ENCODE data around the gene LRRC61. TPM values are rescaled to one million over a fixed set of nuclear protein-coding genes. Genes with fewer than 3 reads are reported as not detected.
"Not testable (repeated sequence)": the region's sequence is repeated elsewhere in the genome, so short reads cannot be mapped to it uniquely, and the experiment has no call there.

Gene LRRC61
- total RNA-seq, 8 experiments from 2014 or later: 0.22 to 8.6 (median 1.3) TPM; not detected in 1

GRCh38 chr7:150312649-150313366, 10.3 kb upstream of the LRRC61 start:
- H3K4me1 ChIP-seq (replicated peaks in 1 of 2); ATAC-seq (replicated peaks in 6 of 8); H3K4me3 ChIP-seq; in situ Hi-C loops (cut with MboI; ENCODE audit: low pct_unique_long_range_greater_than_20kb in 2 of 9, low sequenced_read_pairs in 9 of 9, unreplicated experiment in 9 of 9); H3K27ac ChIP-seq: not testable (repeated sequence)
- WGBS, 10 experiments: 41 to 100% (median 87%) methylated on average over 2 to 7 of the region's 7 CpGs; no CpG with 5 or more reads in 1 of the 10 experiments

DNA sequence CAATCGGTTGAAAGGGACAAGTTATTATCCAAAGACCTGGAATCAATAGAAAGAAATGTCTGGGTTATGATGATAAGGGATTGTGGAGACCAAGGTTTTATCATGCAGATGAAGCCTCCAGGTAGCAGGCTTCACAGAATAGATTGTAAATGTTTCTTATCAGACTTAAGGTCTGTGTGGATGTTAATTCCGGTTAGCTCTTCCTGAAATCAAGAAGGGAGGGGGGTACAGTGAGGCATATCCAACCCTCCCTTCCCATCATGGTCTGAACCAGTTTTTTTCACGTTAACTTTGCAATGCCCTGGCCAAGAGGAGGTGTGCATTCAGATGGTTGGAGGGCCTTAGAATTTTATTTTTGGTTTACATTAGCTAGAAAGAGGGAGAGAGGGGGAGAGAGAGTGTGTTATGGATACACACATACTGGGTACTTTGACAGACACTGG, 9.8 kb upstream of the LRRC61 start:
- no peak overlapping the region for H3K4me3 ChIP-seq
- 0 to 83% (median 56%) methylated on average over 1 to 2 of the region's 3 CpGs; no CpG with 5 or more reads in 2 of the 10 experiments for WGBS, 10 experiments
- no peaks in the 10 kb centered on the region for H3K4me1 ChIP-seq (replicated peaks in 1 of 2)
- ATAC-seq (replicated peaks in 6 of 8): no peak
- H3K27ac ChIP-seq: no peak overlapping the region
- in situ Hi-C loops (cut with MboI; ENCODE audit: low pct_unique_long_range_greater_than_20kb in 2 of 9, low sequenced_read_pairs in 9 of 9, unreplicated experiment in 9 of 9): no loop called here

GRCh38 chr7:150313870-150314269, 9.3 kb upstream of the LRRC61 start:
- in situ Hi-C loops (cut with MboI; ENCODE audit: low pct_unique_long_range_greater_than_20kb in 2 of 9, low sequenced_read_pairs in 9 of 9, unreplicated experiment in 9 of 9): no loop called here
- H3K27ac ChIP-seq: no peak overlapping the region
- H3K4me1 ChIP-seq (replicated peaks in 1 of 2): no peaks in the 10 kb centered on the region
- ATAC-seq (replicated peaks in 6 of 8): no peak
- 0 to 82% (median 61%) methylated on average over 1 to 5 of the region's 6 CpGs; no CpG with 5 or more reads in 4 of the 10 experiments for WGBS, 10 experiments
- no peak overlapping the region for H3K4me3 ChIP-seq

DNA sequence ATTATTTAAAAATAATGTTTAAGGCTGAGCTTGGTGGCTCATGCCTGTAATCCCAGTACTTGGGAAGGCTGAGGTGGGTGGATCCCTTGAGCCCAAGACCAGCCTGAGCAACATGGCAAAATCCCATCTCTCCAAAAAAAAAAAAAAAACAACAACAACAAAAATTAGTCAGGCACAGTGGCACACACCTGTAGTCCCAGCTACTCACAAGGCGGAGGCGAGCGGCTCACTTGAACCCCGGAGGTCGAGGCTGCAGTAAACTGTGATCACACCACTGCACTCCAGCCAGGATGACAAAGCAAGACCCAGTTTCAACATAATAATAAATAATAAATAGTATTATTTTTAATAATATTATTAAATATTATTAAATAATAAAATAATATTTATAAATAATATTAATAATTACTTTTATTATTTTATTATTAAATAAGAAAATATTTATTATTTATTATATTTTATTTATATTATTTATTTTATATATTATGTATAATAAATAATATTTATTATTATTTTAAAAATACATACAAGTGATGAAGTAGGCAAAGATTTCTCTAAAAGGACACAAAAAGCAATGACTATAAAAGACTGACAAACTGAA, 8.4 kb upstream of the LRRC61 start:
- WGBS, 10 experiments: 40 to 100% (median 92%) methylated on average over 1 to 5 of the region's 5 CpGs; no CpG with 5 or more reads in 1 of the 10 experiments
- ATAC-seq (replicated peaks in 6 of 8): no peak
- Histone ChIP-seq H3K4me1 (replicated peaks in 1 of 2) (no peaks in the 10 kb centered on the region), H3K27ac (no peak overlapping the region), H3K4me3 (no peak overlapping the region)
- in situ Hi-C loops (cut with MboI; ENCODE audit: low pct_unique_long_range_greater_than_20kb in 2 of 9, low sequenced_read_pairs in 9 of 9, unreplicated experiment in 9 of 9): no loop called here

DNA sequence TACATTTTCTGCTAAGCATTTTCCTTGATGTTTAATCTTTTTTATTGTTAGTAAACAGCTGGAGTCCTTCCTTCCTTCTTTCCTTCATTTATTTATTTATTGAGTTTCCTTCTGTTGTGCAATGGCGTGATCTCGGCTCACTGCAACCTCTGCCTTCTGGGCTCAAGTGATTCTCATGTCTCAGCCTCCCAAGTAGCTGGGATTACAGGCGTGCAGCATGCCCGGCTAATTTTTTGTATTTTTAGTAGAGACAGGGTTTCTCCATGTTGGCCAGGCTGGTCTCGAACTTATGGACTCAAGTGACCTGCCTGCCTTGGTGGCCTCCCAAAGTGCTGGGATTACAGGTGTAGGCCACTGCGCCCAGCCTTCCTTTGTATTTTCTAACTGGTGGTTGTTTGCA, 6.2 kb upstream of the LRRC61 start:
- H3K4me1 ChIP-seq (replicated peaks in 1 of 2); H3K27ac ChIP-seq; H3K4me3 ChIP-seq; in situ Hi-C loops (cut with MboI; ENCODE audit: low pct_unique_long_range_greater_than_20kb in 2 of 9, low sequenced_read_pairs in 9 of 9, unreplicated experiment in 9 of 9); ATAC-seq (replicated peaks in 6 of 8): not testable (repeated sequence)
- WGBS, 10 experiments: 23 to 100% (median 86%) methylated on average over 1 to 6 of the region's 6 CpGs

- in situ Hi-C loops (cut with MboI; ENCODE audit: low pct_unique_long_range_greater_than_20kb in 2 of 9, low sequenced_read_pairs in 9 of 9, unreplicated experiment in 9 of 9): no loop called here
- ATAC-seq (replicated peaks in 6 of 8): peak in 2 of 8 experiments; percentile 48 to 74
- Histone ChIP-seq H3K27ac (no peak overlapping the region), H3K4me1 (replicated peaks in 1 of 2) (peaks cover 0 to 4% of the 10 kb centered on the region in 2 donors), H3K4me3 (no peak overlapping the region)
- WGBS, 10 experiments: 6 to 64% (median 39%) methylated on average over 1 to 7 of the region's 7 CpGs; no CpG with 5 or more reads in 1 of the 10 experiments
These were observed 5.3 kb upstream of the LRRC61 start for GRCh38 chr7:150317748-150318444.

DNA sequence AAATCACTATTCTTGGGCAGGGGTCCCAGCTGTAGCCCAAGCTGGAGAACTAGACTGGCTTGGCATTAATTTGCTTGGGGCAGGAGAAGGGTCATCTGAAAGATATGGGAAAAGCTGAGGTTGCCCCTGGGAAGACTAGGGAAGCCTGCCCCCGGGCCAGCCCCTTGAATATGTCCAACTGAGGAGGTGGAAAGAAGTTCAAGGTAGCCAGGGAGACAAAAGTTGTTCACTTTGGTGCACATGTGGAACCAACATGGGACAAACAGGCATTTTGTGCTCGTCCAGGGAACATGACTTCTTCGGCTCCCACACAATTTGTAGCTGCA, 1.4 kb upstream of the LRRC61 start:
- H3K27ac ChIP-seq: no peak overlapping the region
- no peak overlapping the region for H3K4me3 ChIP-seq
- 0 to 65% (median 20%) methylated on average over 1 to 3 of the region's 3 CpGs; no CpG with 5 or more reads in 6 of the 10 experiments for WGBS, 10 experiments
- ATAC-seq (replicated peaks in 6 of 8): no peak
- in situ Hi-C loops (cut with MboI; ENCODE audit: low pct_unique_long_range_greater_than_20kb in 2 of 9, low sequenced_read_pairs in 9 of 9, unreplicated experiment in 9 of 9): no loop called here
- peaks cover 0 to 4% of the 10 kb centered on the region in 2 donors for H3K4me1 ChIP-seq (replicated peaks in 1 of 2)

DNA sequence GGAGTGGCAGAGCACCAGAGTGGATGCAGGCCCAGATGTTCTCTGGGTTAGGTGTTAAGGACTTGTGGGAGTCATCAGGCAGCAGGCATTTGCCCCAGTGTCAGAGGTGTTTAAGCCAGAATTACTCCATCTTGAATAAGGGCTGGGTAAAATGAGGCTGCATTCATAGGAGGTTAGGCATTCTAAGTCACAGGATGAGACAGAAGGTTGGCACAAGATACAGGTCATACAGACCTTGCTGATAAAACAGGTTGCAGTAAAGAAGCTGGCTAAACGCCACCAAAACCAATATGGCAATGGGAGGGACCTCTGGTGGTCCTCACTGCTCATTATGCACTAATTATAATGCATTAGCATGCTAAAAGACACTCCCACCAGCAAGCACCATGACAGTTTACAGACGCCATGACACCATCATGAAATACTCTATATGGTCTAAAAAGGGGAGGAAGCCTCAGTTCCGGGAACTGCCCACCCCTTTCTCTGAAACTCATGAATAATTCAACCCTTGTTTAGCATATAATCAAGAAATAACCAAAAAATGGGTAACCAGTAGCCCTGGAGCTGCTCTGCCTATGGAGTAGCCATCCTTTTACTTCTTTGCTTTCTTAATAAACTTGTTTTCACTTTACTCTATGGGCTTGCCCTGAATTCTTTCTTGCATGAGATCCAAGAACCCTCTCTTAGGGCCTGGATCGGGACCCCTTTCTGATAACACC, 882 bp upstream of the LRRC61 start:
- ATAC-seq (replicated peaks in 6 of 8): no peak
- in situ Hi-C loops (cut with MboI; ENCODE audit: low pct_unique_long_range_greater_than_20kb in 2 of 9, low sequenced_read_pairs in 9 of 9, unreplicated experiment in 9 of 9): no loop called here
- 67 to 100% (median 83%) methylated on average over 1 to 3 of the region's 4 CpGs; no CpG with 5 or more reads in 3 of the 10 experiments for WGBS, 10 experiments
- Histone ChIP-seq H3K4me3 (peak overlapping the region in 1 of 5 donors; percentile 45), H3K27ac (peak overlapping the region; percentile 33 to 54), H3K4me1 (replicated peaks in 1 of 2) (peaks cover 0 to 4% of the 10 kb centered on the region in 2 donors)

- WGBS, 10 experiments: 0 to 95% (median 70%) methylated on average over 1 to 12 of the region's 16 CpGs; no CpG with 5 or more reads in 1 of the 10 experiments
- H3K27ac ChIP-seq: no peak overlapping the region
These were observed 672 bp downstream of the LRRC61 start for GRCh38 chr7:150323682-150324372.

GRCh38 chr7:150324373-150324961, 1.3 kb downstream of the LRRC61 start:
- peak overlapping the region in 1 of 5 donors; percentile 45 for H3K4me3 ChIP-seq
- peak in 3 of 8 experiments; percentile 12 to 44 (median 32) for ATAC-seq (replicated peaks in 6 of 8)
- H3K4me1 ChIP-seq (replicated peaks in 1 of 2): peaks cover 3 to 4% of the 10 kb centered on the region in 2 donors
- WGBS, 10 experiments: 33 to 100% (median 74%) methylated on average over 1 to 6 of the region's 12 CpGs
- no peak overlapping the region for H3K27ac ChIP-seq
- in situ Hi-C loops (cut with MboI; ENCODE audit: low pct_unique_long_range_greater_than_20kb in 2 of 9, low sequenced_read_pairs in 9 of 9, unreplicated experiment in 9 of 9): no loop called here

More at GRCh38 chr7:150323682-150324372, 672 bp downstream of the LRRC61 start:
- peak overlapping the region in 2 of 5 donors; percentile 25 to 45 for H3K4me3 ChIP-seq
- H3K4me1 ChIP-seq (replicated peaks in 1 of 2): peaks cover 0 to 4% of the 10 kb centered on the region in 2 donors
- in situ Hi-C loops (cut with MboI; ENCODE audit: low pct_unique_long_range_greater_than_20kb in 2 of 9, low sequenced_read_pairs in 9 of 9, unreplicated experiment in 9 of 9): no loop called here
- peak in 5 of 8 experiments; percentile 6 to 64 (median 38) for ATAC-seq (replicated peaks in 6 of 8)

DNA sequence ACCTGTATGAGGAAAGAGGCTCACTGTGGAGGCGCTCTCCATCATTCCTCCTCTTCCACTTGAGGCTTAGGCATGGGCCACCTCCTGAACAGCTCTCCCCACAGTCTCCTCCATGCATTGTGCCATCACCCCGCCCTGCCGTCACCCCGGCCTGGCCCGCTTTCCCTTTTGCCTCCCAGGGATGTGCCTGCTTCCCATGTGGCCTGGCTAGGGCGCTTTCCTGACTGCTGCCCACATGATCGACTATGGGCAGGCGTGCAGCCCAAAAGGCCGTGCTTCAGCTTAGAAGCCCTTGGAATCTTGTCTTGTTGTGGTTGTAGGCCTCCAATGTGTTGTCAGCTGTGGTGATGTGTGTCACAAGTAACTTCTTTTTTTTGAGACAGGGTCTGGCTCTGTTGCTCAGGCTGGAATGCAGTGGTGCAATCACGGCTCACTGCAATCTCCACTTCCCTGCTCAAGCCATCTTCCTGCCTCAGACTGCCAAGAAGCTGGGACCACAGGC, 2.0 kb downstream of the LRRC61 start:
- Histone ChIP-seq H3K4me1 (replicated peaks in 1 of 2) (peaks cover 4 to 9% of the 10 kb centered on the region in 2 donors), H3K27ac (no peak overlapping the region), H3K4me3 (no peak overlapping the region)
- in situ Hi-C loops (cut with MboI; ENCODE audit: low pct_unique_long_range_greater_than_20kb in 2 of 9, low sequenced_read_pairs in 9 of 9, unreplicated experiment in 9 of 9): no loop called here
- no peak for ATAC-seq (replicated peaks in 6 of 8)
- WGBS, 10 experiments: 80 to 100% (median 98%) methylated on average over 1 to 4 of the region's 10 CpGs; no CpG with 5 or more reads in 4 of the 10 experiments

DNA sequence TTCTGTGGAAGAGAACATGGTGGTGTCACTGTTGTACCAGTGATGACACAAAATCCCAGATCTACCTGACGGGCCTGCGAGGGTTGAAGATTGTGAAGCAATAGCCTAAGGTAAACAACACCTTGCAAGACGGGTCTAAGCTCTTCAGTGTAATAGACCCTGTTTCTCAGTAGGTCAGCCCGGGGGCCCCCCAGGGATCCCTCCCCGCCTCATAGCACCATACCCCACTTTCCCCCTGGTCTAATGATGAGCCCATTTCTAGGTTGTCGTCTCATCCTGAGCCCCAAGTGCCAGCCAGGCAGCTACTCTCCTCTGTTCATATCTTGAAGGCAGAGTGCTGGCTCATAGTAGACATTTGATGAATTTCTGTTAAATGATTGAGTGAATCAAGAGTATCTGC, 2.7 kb downstream of the LRRC61 start:
- Histone ChIP-seq H3K4me1 (replicated peaks in 1 of 2) (peaks cover 4 to 9% of the 10 kb centered on the region in 2 donors), H3K27ac (no peak overlapping the region), H3K4me3 (no peak overlapping the region)
- in situ Hi-C loops (cut with MboI; ENCODE audit: low pct_unique_long_range_greater_than_20kb in 2 of 9, low sequenced_read_pairs in 9 of 9, unreplicated experiment in 9 of 9): no loop called here
- ATAC-seq (replicated peaks in 6 of 8): no peak
- 50 to 100% (median 74%) methylated on average over 2 to 4 of the region's 6 CpGs; no CpG with 5 or more reads in 6 of the 10 experiments for WGBS, 10 experiments
